HEK293 (cell line): ENCODE results near the gene KRT80.

ENCODE experiments used
- CTCF ChIA-PET: fragments of 350-600 bp; formaldehyde crosslinking; extraction: SDS; loops from one replicate; lab custom pipeline; 2021; ENCODE audit warnings: antibody characterized with exemption; lab: Yijun Ruan, JAX
- POLR2A ChIA-PET: fragments of 300-600 bp; formaldehyde crosslinking; extraction: SDS; loops from one replicate; lab custom pipeline; 2020; ENCODE audit warnings: antibody characterized with exemption, inconsistent platforms; lab: Yijun Ruan, JAX
- H3K27ac ChIP-seq: fragments of 200-500 bp; sonication (Bioruptor generic); 2 replicates; pipeline ENCODE4 v1.5.1; 2014; ENCODE audit warnings: low read depth, low read length, control low read depth, inconsistent platforms; ENCODE audit errors: extremely low read depth
- H3K36me3 ChIP-seq, 2 experiments: fragments of 200-500 bp in 1 of 2; sonication (Bioruptor generic) in 1 of 2; 1 replicate in 1 of 2; 2 replicates in 1 of 2; pipeline ENCODE4 v1.5.1; 2014 to 2017; ENCODE audit warnings: inconsistent platforms in 2 of 2, low read length in 2 of 2; ENCODE audit not compliant: control insufficient read depth in 2 of 2, insufficient read depth in 1 of 2
- H3K4me1 ChIP-seq: fragments of 200-500 bp; sonication (Bioruptor generic); 2 replicates; pipeline ENCODE4 v1.5.1; 2014; ENCODE audit warnings: mild to moderate bottlenecking, low read length, inconsistent platforms; ENCODE audit not compliant: control insufficient read depth, insufficient read depth
- H3K4me3 ChIP-seq: 2 replicates; pipeline ENCODE4 v1.5.1; 2011; ENCODE audit warnings: low read depth, mild to moderate bottlenecking, control low read depth, low read length, moderate library complexity
- H3K9me3 ChIP-seq: fragments of 200-500 bp; sonication (Bioruptor generic); 2 replicates; pipeline ENCODE4 v1.5.1; 2014; ENCODE audit warnings: low read depth, low read length, inconsistent platforms; ENCODE audit not compliant: control insufficient read depth, insufficient read depth
- KLF16 ChIP-seq: fragments of 450-650 bp; formaldehyde crosslinking; IDR thresholded peaks from 2 replicates; pipeline ENCODE4 v1.5.1; 2017; ENCODE audit warnings: missing biosample characterization, missing genetic modification characterization
- MZF1 ChIP-seq: fragments of 450-650 bp; formaldehyde crosslinking; IDR thresholded peaks from 2 replicates; pipeline ENCODE4 v1.5.1; 2017; ENCODE audit warnings: missing biosample characterization, missing genetic modification characterization, borderline replicate concordance
- ZBTB21 ChIP-seq: fragments of 450-650 bp; formaldehyde crosslinking; IDR thresholded peaks from 2 replicates; pipeline ENCODE4 v1.5.1; 2017; ENCODE audit warnings: missing biosample characterization, missing genetic modification characterization
- ZFHX2 ChIP-seq: fragments of 450-650 bp; formaldehyde crosslinking; conservative IDR thresholded peaks from 2 replicates; pipeline ENCODE4 v1.5.1; 2016; ENCODE audit warnings: missing biosample characterization, missing genetic modification characterization
- ZFP37 ChIP-seq: fragments of 450-650 bp; formaldehyde crosslinking; IDR thresholded peaks from 2 replicates; pipeline ENCODE4 v1.5.1; 2016; ENCODE audit warnings: missing biosample characterization, missing genetic modification characterization
- ZNF529 ChIP-seq: fragments of 450-650 bp; formaldehyde crosslinking; IDR thresholded peaks from 2 replicates; pipeline ENCODE4 v1.5.1; 2017; ENCODE audit warnings: missing genetic modification characterization, missing biosample characterization; ENCODE audit not compliant: insufficient replicate concordance
- ZNF548 ChIP-seq: fragments of 450-650 bp; formaldehyde crosslinking; IDR thresholded peaks from 2 replicates; pipeline ENCODE4 v1.5.1; 2016; ENCODE audit warnings: missing biosample characterization, missing genetic modification characterization
- ZNF560 ChIP-seq: fragments of 450-650 bp; formaldehyde crosslinking; IDR thresholded peaks from 2 replicates; pipeline ENCODE4 v1.5.1; 2017; ENCODE audit warnings: missing biosample characterization, missing genetic modification characterization, borderline replicate concordance
- ZNF585B ChIP-seq: fragments of 450-650 bp; formaldehyde crosslinking; IDR thresholded peaks from 2 replicates; pipeline ENCODE4 v1.5.1; 2016; ENCODE audit warnings: missing biosample characterization, missing genetic modification characterization
- ZNF610 ChIP-seq: fragments of 450-650 bp; formaldehyde crosslinking; IDR thresholded peaks from 2 replicates; pipeline ENCODE4 v1.5.1; 2016; ENCODE audit warnings: missing biosample characterization, missing genetic modification characterization, borderline replicate concordance
- ZNF629 ChIP-seq: fragments of 450-650 bp; formaldehyde crosslinking; IDR thresholded peaks from 2 replicates; pipeline ENCODE4 v1.5.1; 2017; ENCODE audit warnings: missing biosample characterization, missing genetic modification characterization
- ZNF654 ChIP-seq: fragments of 450-650 bp; formaldehyde crosslinking; IDR thresholded peaks from 2 replicates; pipeline ENCODE4 v1.5.1; 2016; ENCODE audit warnings: low read depth, missing biosample characterization, missing genetic modification characterization
- ZNF664 ChIP-seq: fragments of 450-650 bp; formaldehyde crosslinking; IDR thresholded peaks from 2 replicates; pipeline ENCODE4 v1.5.1; 2016; ENCODE audit warnings: missing biosample characterization, missing genetic modification characterization
- ZNF837 ChIP-seq: fragments of 450-650 bp; formaldehyde crosslinking; IDR thresholded peaks from 2 replicates; pipeline ENCODE4 v1.5.1; 2016; ENCODE audit warnings: missing biosample characterization, missing genetic modification characterization
- TF ChIP-seq, protein P1 (sequence below): fragments of 450-650 bp; formaldehyde crosslinking; IDR thresholded peaks from 2 replicates; pipeline ENCODE4 v1.5.1; 2017; ENCODE audit warnings: missing biosample characterization, missing genetic modification characterization
- TF ChIP-seq, protein P2 (sequence below): fragments of 450-650 bp; formaldehyde crosslinking; IDR thresholded peaks from 2 replicates; pipeline ENCODE4 v1.5.1; 2016; ENCODE audit warnings: missing biosample characterization, missing genetic modification characterization
- TF ChIP-seq, protein P3 (sequence below): fragments of 450-650 bp; formaldehyde crosslinking; IDR thresholded peaks from 2 replicates; pipeline ENCODE4 v1.5.1; 2017; ENCODE audit warnings: missing biosample characterization, missing genetic modification characterization
- TF ChIP-seq, protein P4 (sequence below): fragments of 450-650 bp; formaldehyde crosslinking; IDR thresholded peaks from 2 replicates; pipeline ENCODE4 v1.5.1; 2016; ENCODE audit warnings: missing biosample characterization, missing genetic modification characterization, low read depth
- TF ChIP-seq, protein P5 (sequence below): fragments of 450-650 bp; formaldehyde crosslinking; IDR thresholded peaks from 2 replicates; pipeline ENCODE4 v1.5.1; 2016; ENCODE audit warnings: missing biosample characterization, missing genetic modification characterization
- TF ChIP-seq, protein P6 (sequence below): fragments of 450-650 bp; formaldehyde crosslinking; IDR thresholded peaks from 2 replicates; pipeline ENCODE4 v1.5.1; 2016; ENCODE audit warnings: missing biosample characterization, missing genetic modification characterization

Gene KRT80

DNA sequence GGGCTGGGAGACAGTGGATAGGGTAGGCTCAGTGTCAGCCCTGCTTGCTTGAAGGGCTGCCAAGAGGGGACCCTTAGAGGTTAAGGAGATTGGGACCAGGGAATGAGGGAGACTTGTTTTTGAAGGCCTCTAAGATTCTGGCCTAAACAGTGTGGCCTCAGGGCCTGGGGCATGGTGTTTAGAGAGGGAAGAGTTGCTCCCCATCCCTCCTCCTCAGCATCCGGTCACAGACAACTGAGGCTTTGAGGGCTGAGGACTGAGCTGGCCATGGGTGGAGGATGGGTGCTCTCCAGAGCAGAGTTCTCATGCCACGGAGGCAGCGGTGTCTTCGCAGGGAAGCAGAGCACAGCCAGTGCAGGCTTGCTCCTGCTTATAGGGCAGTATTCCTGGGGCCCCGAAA lies 49.4 kb downstream of the KRT80 start:
- no peaks in the 10 kb centered on the region for H3K9me3 ChIP-seq
- no peak overlapping the region for H3K4me3 ChIP-seq
- CTCF ChIA-PET, result interaction anchor here (0.5 to 5.8 kb wide), 10 partner anchors 22 to 838 kb away, joined by 3 to 88 read pairs (median 4); no protein-coding TSS in a partner anchor
- POLR2A ChIA-PET, result no interaction called here
- no peaks in the 10 kb centered on the region for H3K36me3 ChIP-seq
- no peak overlapping the region for H3K27ac ChIP-seq
- TF ChIP-seq ZFP37 (no peak), ZNF664 (no peak), ZNF585B (tag by site-specific recombination) (no peak), ZNF629 (tag by site-specific recombination) (no peak), ZNF610 (tag by site-specific recombination) (no peak), ZBTB21 (no peak), KLF16 (tag by site-specific recombination) (no peak), ZNF529 (tag by site-specific recombination) (no peak), ZNF837 (tag by site-specific recombination) (no peak), ZNF654 (tag by site-specific recombination) (no peak), ZFHX2 (no peak), ZNF548 (tag by site-specific recombination) (no peak), MZF1 (no peak), ZNF560 (tag by site-specific recombination) (no peak)
- TF ChIP-seq, protein P1, sequence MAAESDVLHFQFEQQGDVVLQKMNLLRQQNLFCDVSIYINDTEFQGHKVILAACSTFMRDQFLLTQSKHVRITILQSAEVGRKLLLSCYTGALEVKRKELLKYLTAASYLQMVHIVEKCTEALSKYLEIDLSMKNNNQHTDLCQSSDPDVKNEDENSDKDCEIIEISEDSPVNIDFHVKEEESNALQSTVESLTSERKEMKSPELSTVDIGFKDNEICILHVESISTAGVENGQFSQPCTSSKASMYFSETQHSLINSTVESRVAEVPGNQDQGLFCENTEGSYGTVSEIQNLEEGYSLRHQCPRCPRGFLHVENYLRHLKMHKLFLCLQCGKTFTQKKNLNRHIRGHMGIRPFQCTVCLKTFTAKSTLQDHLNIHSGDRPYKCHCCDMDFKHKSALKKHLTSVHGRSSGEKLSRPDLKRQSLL (tag by site-specific recombination), result no peak
- TF ChIP-seq, protein P2, sequence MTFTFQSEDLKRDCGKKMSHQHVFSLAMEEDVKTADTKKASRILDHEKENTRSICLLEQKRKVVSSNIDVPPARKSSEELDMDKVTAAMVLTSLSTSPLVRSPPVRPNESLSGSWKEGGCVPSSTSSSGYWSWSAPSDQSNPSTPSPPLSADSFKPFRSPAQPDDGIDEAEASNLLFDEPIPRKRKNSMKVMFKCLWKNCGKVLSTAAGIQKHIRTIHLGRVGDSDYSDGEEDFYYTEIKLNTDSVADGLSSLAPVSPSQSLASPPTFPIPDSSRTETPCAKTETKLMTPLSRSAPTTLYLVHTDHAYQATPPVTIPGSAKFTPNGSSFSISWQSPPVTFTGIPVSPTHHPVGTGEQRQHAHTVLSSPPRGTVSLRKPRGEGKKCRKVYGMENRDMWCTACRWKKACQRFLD (tag by site-specific recombination), result no peak
- TF ChIP-seq, protein P3, sequence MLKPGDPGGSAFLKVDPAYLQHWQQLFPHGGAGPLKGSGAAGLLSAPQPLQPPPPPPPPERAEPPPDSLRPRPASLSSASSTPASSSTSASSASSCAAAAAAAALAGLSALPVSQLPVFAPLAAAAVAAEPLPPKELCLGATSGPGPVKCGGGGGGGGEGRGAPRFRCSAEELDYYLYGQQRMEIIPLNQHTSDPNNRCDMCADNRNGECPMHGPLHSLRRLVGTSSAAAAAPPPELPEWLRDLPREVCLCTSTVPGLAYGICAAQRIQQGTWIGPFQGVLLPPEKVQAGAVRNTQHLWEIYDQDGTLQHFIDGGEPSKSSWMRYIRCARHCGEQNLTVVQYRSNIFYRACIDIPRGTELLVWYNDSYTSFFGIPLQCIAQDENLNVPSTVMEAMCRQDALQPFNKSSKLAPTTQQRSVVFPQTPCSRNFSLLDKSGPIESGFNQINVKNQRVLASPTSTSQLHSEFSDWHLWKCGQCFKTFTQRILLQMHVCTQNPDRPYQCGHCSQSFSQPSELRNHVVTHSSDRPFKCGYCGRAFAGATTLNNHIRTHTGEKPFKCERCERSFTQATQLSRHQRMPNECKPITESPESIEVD (tag by site-specific recombination), result no peak
- TF ChIP-seq, protein P4, sequence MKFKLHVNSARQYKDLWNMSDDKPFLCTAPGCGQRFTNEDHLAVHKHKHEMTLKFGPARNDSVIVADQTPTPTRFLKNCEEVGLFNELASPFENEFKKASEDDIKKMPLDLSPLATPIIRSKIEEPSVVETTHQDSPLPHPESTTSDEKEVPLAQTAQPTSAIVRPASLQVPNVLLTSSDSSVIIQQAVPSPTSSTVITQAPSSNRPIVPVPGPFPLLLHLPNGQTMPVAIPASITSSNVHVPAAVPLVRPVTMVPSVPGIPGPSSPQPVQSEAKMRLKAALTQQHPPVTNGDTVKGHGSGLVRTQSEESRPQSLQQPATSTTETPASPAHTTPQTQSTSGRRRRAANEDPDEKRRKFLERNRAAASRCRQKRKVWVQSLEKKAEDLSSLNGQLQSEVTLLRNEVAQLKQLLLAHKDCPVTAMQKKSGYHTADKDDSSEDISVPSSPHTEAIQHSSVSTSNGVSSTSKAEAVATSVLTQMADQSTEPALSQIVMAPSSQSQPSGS (tag by site-specific recombination), result no peak
- TF ChIP-seq, protein P5, sequence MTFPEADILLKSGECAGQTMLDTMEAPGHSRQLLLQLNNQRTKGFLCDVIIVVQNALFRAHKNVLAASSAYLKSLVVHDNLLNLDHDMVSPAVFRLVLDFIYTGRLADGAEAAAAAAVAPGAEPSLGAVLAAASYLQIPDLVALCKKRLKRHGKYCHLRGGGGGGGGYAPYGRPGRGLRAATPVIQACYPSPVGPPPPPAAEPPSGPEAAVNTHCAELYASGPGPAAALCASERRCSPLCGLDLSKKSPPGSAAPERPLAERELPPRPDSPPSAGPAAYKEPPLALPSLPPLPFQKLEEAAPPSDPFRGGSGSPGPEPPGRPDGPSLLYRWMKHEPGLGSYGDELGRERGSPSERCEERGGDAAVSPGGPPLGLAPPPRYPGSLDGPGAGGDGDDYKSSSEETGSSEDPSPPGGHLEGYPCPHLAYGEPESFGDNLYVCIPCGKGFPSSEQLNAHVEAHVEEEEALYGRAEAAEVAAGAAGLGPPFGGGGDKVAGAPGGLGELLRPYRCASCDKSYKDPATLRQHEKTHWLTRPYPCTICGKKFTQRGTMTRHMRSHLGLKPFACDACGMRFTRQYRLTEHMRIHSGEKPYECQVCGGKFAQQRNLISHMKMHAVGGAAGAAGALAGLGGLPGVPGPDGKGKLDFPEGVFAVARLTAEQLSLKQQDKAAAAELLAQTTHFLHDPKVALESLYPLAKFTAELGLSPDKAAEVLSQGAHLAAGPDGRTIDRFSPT, result no peak
- TF ChIP-seq, protein P6, sequence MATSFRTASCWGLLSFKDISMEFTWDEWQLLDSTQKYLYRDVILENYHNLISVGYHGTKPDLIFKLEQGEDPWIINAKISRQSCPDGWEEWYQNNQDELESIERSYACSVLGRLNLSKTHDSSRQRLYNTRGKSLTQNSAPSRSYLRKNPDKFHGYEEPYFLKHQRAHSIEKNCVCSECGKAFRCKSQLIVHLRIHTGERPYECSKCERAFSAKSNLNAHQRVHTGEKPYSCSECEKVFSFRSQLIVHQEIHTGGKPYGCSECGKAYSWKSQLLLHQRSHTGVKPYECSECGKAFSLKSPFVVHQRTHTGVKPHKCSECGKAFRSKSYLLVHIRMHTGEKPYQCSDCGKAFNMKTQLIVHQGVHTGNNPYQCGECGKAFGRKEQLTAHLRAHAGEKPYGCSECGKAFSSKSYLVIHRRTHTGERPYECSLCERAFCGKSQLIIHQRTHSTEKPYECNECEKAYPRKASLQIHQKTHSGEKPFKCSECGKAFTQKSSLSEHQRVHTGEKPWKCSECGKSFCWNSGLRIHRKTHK (tag by site-specific recombination), result no peak
- H3K4me1 ChIP-seq, result no peaks in the 10 kb centered on the region; the same call in 1 of the 2 replicates
